Renal cortex interstitium (tissue), 11 donors: ENCODE measurements around the gene DLGAP1. TPM values are rescaled to one million over a fixed set of nuclear protein-coding genes. Genes with fewer than 3 reads are reported as not detected.

Experiments
- DNase-seq, 11 donors: peaks; one replicate each; pipeline ENCODE4 v3.0.0-alpha.2; 2013; ENCODE audit warnings: low read depth in 9 of 11, low spot score in 4 of 11; ENCODE audit errors: extremely low read depth in 1 of 11
- polyA plus RNA-seq, 3 donors: library from polyadenylated mRNA; unstranded; fragments of 120-200 nt; gene quantifications; one replicate each; pipeline ENCODE4 v1.2.1, GENCODE V29; 2013; ENCODE audit not compliant: insufficient read length in 3 of 3

DLGAP1 gene
- polyA plus RNA-seq, 3 donors: 4.6 to 6.1 (median 5.9) TPM

DNA sequence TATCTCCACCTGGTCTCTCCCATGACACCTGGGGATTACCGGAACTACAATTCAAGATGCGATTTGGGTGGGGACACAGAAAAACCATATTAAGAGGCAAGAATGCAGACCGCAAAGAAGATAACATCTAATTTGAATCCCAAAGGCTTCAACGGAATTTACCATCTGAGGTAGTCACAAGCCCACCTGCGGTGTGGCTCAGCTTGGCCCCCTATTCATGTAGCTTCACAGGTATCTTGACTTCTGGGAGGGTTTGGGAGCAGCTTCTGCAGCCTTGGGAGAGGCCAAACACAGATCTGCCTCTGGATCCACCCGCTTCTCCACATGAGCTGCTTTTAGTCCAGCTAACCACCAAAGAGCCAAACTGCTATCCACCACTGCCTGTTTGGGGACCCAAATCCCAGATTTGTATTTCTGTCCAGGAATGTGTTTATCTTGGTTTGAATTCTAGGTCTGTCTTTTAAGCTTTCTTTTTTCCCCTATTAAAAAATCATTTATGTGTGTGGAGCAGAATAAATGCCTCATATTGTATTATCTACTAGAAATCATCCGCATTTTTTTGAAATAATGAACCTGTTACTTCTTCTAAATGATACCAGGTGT, 247.6 kb downstream of the DLGAP1 start:
- DNase-seq: no peak

DNA sequence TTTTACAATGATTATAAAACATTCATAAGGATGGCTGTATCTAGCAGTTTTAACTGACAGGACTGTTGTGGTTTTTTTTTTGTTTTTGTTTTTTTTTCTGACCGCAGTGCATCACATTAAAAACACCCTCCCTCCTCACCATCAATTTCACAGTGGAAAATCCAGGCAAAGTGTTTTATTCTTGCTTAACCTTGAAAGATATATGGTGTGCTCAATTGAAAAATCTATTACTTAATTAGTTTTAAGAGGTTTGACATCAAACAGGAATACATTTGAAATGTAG, 250.7 kb downstream of the DLGAP1 start:
- DNase-seq: peak in 1 of 11 donors; percentile 25

DNA sequence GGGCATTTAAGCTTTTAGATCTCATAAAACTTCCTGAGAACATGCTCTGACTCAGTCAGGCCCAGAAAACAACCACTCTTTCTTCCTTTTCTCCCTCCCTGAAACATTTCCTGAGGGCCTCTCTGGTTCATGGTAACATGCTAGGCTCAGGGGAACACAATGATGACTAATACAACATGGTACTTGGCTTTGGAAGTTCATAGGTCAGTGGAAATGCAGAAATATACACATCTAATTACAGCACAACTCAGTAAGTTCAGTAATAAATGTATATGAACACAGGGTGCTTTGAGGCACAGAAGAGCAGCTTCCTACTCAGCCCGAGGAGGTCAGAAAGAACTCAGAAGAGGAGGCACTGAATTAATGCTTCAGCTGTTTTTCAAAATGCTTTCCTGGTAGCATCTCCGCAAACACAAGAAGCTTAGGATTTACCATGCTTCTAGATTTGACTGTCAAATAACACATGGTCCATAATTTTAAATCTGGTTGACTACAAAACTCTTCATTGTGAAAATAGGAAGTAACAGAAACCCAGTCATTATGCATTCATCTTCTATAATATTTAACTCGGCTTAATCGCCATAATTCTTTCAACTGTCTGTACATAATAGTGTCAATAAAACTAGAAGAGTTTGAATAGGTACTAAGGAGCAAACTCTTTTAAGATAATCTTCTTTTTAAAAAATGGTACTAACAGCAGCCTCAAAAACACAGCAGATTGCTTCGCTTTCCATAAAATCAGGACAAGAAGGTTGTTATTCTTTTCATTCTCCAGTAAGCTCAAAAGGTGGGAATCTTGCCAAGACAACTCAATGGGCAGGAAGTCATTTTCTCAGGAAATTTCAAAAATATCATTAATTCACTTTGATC, 251.3 kb downstream of the DLGAP1 start:
- peak; percentile 9 to 65 (median 40) for DNase-seq

- DNase-seq: no peak
Measured at GRCh38 chr18:4200399-4200798, 254.7 kb downstream of the DLGAP1 start.

GRCh38 chr18:4198956-4199355, 256.2 kb downstream of the DLGAP1 start:
- no peak for DNase-seq

DNA sequence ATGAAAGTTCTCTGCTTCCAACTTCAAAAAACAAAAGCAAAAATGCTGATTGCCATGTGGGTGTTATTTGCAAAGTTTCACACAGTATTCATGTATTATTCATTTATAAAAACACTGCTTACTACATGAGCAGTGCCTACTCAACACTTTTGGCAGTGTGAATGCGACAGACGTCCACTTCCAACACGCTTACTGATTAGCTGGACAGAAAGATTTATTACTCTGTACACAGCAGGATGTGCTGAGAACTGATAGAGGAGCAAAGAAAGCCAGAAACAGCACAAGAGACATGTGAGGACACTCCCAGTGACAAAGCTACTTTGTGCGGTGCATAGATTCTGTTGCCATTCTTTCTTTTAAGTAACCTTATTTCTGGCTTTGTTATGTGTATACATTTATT, 258.8 kb downstream of the DLGAP1 start:
- DNase-seq: no peak

DNA sequence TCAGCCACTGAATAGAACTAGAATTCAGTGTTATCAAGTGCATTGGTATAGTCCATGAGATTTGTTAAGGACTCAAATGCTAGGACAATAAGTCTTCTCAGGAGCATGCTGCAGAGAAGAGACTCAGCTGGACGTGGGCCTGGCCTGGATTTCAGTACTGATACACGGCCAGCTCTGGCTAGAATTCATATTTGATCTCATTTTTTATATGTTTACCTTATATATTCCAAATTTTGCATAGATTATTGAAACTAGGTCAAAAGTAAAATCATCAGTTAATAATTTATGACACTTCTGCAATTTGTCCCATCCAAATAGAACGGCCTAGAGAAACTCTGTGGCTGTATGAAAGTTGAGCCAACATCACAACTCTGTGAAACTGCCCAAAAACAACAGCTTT, 262.0 kb downstream of the DLGAP1 start:
- DNase-seq: no peak

DNA sequence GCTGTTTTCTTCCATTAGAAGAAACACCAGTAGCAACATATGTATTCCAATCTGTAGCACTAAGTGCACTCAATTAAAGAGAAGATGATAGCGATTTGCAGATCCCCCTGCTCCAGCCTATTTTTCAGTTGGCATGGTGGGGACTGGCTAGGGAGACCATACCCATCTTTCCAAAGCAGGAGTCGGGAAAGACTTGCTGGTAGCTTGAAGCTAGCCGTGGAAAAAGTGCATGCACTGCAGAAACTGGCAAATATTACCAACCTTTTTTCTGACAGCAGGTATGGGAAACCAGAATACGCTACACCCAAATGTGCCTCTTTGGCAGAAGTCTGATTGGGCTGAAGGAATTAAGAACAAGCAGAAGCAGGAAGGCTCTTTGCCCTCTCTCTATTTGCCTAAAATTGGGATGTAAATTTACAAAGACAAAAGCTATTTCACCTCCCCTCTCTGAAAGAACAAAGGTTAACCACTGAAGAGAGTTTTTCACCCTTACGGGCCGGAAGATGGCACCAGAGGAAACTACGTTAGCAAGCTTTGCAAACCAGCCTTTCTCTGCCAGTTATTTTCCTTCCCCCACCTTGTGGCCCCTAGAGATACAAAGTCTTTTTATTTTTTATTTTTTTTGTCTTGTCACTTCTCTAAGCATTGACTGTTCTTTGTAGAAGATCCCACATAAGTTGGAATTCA, 273.1 kb downstream of the DLGAP1 start:
- no peak for DNase-seq

- DNase-seq: no peak
Measured at GRCh38 chr18:4181086-4181485, 274.0 kb downstream of the DLGAP1 start.

- no peak for DNase-seq
Measured at GRCh38 chr18:4172196-4173100, 282.7 kb downstream of the DLGAP1 start.

DNA sequence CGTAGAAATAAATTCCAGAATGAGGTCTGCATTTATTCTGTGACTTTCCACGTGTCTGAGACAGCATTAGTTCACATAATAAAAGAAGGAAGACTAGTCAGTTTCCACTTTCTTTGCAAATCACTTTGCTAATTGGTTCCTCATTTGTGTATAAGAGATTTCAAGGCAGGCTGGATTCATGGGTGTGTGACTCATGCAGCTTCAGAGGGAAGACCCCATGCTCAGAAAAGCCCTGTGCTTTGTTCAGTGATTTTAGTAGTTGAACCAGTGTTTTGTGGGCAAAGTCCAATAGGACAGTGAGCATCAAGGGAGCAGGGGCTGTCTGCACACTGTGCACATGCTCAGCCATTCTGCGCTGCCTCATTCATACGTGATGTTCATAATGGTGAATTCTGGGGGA, 297.8 kb downstream of the DLGAP1 start:
- DNase-seq: no peak

DNA sequence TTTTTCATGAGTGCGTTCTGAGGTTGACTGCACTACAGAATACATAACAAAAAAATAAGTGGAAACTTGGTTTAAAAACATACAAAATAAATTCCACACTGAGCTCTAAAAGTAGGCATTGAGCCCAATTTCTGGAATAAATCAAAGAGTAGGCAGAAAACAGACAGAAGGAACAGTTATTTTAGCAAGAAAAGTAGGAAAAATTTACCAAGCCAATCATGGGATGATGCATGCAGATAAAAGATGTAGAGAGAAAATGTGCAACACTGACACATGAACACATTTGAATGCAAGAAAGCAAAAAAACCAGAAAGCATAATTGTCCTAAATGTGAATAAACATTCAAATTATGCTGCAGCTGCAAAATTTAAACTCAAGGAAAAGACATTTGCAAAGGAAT, 308.3 kb downstream of the DLGAP1 start:
- no peak for DNase-seq

DNA sequence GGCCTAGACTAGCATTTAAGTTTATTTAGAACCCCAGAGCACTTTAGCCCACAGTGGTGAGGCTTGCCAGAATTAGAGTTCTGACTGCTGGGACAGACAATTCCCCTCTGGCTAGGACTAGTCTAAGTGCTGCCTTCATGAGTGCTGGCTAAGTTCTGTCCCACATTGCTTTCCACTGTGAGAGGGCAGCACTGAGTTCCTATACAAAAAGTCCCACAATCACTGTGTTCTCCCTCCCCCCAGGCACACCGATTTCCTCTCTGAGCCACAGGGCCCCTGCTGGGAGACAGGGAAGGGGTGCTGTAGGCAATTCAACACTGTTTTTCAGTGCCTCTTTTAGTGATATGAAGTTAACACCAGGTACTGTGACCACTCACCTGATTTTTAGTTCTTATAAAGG, 310.9 kb downstream of the DLGAP1 start:
- DNase-seq: no peak

DNA sequence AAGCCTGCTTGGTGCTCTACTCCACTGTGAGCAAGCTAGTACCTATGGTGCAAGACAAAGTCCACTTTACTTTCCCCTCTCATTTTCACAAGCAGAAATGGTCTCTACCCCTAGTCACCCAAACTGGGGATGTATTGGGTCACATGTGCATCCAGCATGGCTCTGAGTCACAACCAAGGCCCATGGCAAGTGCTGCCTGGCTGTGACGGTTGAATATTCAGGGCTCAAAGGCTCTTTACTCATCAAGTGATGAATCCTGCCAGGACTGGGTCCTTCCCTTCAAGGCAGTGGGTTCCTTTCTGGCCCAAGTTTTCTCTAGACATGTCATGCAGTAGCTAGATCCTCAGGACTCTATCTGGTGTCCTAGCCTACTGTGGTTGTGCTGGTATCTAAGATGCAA, 311.5 kb downstream of the DLGAP1 start:
- no peak for DNase-seq

- DNase-seq: no peak
Measured at GRCh38 chr18:4142876-4143275, 312.2 kb downstream of the DLGAP1 start.

DNA sequence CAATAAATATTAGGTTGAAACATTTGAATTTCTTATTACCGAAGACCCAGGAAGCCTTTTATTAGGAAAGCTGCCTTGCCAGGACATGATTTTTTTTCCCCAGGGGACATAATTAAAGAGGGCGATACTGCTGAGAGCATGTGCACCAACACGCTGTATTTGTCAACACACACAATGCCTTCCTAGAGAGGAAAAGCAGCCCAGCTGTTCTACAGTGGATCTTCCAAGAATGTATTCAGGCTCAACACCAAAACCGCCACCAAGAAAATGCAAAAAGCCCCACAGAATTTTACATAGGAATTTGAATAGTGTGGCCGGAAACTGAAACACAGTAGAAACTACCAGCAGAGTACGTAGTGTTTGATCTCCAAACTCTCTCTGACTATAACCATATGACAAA, 320.4 kb downstream of the DLGAP1 start:
- no peak for DNase-seq

DNA sequence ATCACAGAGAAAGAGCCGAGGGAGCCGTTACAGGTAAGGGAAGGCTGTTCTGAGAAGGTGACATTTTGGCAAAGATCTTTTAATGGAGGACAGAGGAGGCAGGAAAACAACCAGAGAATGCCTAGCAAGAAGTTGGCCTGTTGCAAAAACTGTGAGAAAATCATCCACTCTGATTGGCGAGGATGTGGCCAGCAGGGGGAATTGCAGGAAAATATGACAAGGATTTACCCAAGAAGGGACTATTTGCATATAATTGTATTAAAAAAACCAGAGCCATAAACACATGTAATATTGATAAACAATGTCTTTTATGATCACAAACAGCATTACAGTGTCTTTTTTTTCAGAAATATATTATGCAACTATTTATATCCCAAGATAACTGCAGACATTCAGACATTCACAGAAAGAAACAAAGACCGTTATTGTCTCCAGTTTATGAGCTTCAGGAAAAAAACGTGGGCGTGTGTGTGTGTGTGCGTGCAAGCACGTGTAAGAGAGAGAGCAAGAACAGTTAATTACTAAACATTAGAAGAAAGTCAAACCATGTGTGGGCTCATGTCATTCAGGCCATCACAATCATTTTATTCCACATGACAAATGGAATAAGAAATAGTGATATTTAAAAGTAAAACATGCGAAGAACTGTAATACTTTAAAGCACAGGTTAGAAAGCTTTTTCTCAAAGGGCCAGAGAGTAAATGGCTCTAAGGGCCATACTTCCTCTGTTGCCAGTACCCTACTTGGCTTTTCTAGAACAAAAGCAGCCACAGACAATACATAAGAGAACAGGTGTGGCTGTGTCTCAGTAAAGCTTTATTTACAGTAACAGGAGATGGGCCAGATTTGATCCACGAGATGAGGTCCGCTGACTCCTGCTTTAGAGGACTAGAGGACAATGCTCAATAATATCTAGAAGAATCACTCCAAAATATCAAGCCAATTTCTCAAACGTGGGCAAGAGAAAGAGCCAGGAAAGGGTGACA, 324.1 kb downstream of the DLGAP1 start:
- no peak for DNase-seq

DNA sequence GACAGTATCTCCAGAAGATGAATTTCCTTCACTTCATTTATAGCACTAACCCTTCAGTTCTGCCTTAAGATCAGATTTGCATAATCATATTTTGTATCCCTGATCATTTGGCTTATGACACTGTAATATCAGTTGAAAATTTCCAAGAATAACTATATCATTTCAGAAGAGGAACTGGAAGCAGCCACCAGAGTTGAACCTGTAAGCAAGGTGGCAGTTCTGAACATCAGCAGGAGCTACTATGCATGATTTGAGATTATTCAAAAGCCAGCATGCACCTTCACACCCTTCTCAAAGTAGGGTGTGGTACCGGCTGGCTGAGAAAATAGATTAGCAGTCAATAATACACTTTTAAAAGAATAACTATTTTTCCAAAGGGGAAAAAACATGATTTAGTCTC, 328.2 kb downstream of the DLGAP1 start:
- no peak for DNase-seq
